Measurements from ENCODE around the gene PEAK3.

GRCh38 chr19:2330255-2330631 lies 48.3 kb upstream of the PEAK3 start:
- TF ChIP-seq GATA3 (IDR thresholded peaks at IDR 0.05; ENCODE audit: low read depth, low read length) (no peak), GATA2 (IDR thresholded peaks at IDR 0.05; ENCODE audit: low read depth, low read length) (no peak)
